SKM-1 (cell line): ENCODE results near the gene FEM1A.
"Not testable (repeated sequence)": the region's sequence is repeated elsewhere in the genome, so short reads cannot be mapped to it uniquely, and the experiment has no call there.

ENCODE experiments used
- DNase-seq: peaks from one replicate; lab custom pipeline; 2025; ENCODE audit not compliant: unreplicated experiment; lab: John Stamatoyannopoulos, UW

The FEM1A gene

DNA sequence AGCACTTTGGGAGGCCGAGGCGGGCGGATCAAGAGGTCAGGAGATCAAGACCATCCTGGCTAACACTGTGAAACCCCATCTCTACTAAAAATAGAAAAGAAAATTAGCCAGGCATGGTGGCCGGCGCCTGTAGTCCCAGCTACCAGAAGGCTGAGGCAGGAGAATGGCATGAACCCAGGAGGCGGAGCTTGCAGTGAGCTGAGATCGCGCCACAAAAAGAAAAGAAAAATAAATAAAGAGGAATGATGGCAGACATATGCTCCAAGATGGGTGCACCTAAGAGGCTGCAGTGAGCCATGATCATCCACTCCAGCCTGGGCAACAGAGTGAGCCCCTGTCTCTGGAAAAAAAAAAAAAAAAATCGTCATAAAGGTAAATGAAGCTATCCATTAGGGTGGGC lies 54.4 kb downstream of the FEM1A start:
- DNase-seq = not testable (repeated sequence)

DNA sequence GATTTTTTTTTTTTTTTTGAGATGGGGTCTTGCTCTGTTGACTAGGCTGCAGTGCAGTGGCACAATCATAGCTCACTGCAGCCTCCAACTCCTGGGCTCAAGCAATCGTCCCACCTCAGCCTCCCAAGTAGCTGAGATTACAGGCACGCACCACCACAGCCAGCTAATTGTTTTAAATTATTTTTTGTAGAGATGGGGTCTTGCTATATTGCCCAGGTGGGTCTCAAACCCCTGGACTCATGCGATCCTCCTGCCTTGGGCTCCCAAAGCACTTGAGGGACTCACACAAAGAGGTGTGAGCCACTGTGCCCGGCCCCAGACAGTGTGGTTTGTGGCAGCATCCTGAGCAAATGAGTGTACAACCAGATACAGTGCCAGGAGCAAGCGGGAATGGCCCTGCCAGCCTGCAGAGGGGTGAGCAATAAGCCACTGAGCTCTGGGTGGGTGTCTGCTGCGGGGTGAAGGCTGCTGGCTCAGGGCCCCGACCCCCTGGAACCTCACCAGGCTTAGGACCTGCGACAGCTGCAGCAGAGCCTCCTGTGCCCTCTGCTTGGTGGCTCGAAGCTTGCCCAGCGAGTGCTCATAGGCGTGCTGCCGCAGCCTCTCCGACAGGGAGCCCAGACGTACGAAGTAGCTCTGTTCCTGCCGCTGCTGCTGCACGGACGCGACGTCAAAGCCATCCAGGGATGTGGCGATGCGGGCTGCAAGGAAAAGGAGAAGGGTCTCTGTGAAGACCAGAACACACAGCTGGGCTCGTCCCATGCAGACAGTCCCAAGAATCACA lies 55.8 kb downstream of the FEM1A start:
- DNase-seq = no peak

DNA sequence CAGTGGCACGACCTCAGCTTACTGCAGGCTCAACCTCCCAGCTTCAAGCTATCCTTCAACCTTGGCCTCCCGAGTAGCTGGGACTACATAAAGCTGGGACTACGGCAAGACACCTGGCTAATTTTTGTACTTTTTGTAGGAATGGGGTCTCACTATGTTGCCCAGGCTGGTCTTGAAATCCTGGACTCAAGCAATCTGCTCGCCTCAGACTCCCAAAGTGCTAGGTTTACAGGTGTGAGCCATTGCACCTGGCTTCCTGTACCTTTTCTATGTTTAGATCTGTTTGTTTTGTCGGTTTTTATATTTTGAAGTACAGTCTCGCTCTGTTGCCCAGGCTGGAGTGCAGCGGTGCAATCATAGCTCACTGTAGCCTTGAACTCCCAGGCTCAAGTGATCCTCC lies 57.5 kb downstream of the FEM1A start:
- no peak for DNase-seq
